AG09309 (cell line): ENCODE measurements around the gene NCSTN.

Experiments
- DNase-seq: peaks from one replicate; pipeline ENCODE4 v3.0.0-alpha.2; 2010; ENCODE audit warnings: low read depth
- H3K4me3 ChIP-seq: 2 replicates; pipeline ENCODE4 v1.5.1; 2011; ENCODE audit warnings: mild to moderate bottlenecking, low read depth, low read length, moderate library complexity; ENCODE audit not compliant: control insufficient read depth
- TF ChIP-seq, protein P1 (sequence below): IDR thresholded peaks from 2 replicates; pipeline ENCODE4 v1.5.1; 2011; ENCODE audit warnings: mild to moderate bottlenecking, low read depth, low read length, inconsistent platforms; ENCODE audit not compliant: insufficient read depth, control insufficient read depth; ENCODE audit errors: missing control alignments

NCSTN gene

GRCh38 chr1:160346463-160346862, 3.3 kb downstream of the NCSTN start:
- no peak overlapping the region for H3K4me3 ChIP-seq
- DNase-seq: no peak
- TF ChIP-seq, protein P1, sequence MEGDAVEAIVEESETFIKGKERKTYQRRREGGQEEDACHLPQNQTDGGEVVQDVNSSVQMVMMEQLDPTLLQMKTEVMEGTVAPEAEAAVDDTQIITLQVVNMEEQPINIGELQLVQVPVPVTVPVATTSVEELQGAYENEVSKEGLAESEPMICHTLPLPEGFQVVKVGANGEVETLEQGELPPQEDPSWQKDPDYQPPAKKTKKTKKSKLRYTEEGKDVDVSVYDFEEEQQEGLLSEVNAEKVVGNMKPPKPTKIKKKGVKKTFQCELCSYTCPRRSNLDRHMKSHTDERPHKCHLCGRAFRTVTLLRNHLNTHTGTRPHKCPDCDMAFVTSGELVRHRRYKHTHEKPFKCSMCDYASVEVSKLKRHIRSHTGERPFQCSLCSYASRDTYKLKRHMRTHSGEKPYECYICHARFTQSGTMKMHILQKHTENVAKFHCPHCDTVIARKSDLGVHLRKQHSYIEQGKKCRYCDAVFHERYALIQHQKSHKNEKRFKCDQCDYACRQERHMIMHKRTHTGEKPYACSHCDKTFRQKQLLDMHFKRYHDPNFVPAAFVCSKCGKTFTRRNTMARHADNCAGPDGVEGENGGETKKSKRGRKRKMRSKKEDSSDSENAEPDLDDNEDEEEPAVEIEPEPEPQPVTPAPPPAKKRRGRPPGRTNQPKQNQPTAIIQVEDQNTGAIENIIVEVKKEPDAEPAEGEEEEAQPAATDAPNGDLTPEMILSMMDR: no peak

DNA sequence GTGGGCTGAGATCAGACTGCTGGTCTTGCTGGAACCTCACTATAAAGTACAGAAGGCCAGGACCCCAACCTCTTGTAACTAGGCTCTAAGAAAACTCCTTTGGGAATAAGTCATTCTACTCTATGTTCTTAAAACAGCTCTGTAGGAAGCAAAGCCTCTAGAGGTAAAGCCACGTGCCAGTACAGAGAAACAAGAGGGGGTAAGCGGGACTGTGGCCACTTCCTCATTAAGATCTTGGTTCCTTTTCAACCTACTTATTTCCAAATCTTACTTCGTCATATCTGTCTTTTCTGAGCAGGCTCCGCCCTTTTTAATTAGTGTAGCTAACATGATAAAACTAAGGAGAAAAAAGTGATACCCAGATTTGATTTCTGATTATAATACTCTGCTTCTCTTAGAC, 3.8 kb downstream of the NCSTN start:
- no peak overlapping the region for H3K4me3 ChIP-seq
- DNase-seq: no peak
- TF ChIP-seq, protein P1: no peak

- TF ChIP-seq, protein P1: no peak
- H3K4me3 ChIP-seq: no peak overlapping the region
- no peak for DNase-seq
These were observed 8.4 kb downstream of the NCSTN start for GRCh38 chr1:160351629-160352028.

DNA sequence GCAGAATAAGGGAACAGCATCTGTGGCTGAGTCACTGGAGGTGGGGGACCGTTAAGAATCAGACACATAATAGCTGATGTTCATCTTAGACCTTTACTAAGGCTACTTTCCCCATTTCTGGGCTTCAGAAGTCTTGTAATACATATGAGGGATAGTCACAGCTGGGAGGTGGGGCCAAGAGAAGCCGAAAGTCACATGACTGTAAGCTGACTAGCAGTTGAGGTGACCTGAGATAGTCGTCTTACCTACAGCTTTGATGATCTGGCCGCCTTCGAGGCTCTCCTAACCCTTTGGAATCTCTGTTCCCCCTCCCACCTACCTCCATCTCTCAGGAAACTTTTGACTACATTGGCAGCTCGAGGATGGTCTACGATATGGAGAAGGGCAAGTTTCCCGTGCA, 9.4 kb downstream of the NCSTN start:
- no peak overlapping the region for H3K4me3 ChIP-seq
- no peak for DNase-seq
- TF ChIP-seq, protein P1: no peak

GRCh38 chr1:160353223-160353622, 10.0 kb downstream of the NCSTN start:
- H3K4me3 ChIP-seq: no peak overlapping the region

DNA sequence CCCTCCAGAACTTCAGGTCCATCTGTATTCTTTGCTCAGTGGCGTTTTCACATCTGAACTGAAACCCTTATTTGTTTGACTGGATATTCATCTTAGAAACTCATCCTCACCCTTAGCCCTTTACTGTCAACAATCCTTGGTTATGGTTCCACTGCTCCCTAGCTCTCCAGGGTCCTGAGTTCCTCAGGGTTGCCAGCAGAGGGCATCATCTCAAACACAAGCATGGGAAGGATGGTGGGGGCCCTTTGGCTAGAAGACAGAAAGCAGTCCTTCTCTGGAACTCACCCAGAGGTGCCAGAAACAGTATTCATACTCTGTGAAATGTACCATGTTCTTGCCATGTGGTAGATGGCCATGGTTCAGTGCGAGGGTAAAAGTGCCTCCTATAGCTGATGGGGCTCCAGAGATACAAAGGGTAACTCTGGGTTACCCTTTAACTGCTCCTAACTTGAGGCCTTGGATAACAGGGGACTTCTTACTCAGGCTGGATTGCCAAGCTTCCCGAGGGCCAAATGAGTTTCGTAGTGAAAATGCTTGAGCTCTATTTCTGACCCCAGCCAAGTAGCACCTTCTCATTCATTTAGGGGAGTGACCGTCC, 11.3 kb downstream of the NCSTN start:
- DNase-seq: no peak
- H3K4me3 ChIP-seq: no peak overlapping the region
- TF ChIP-seq, protein P1: peak; percentile 59

More at GRCh38 chr1:160353223-160353622, 10.0 kb downstream of the NCSTN start:
- TF ChIP-seq, protein P1: no peak
- no peak for DNase-seq
